ENCODE results near the gene B9D1. TPM values are rescaled to one million over a fixed set of nuclear protein-coding genes. Genes with fewer than 3 reads are reported as not detected.

The B9D1 gene
- total RNA-seq, 1 donor from 2014 or later, result 7.8 TPM

DNA sequence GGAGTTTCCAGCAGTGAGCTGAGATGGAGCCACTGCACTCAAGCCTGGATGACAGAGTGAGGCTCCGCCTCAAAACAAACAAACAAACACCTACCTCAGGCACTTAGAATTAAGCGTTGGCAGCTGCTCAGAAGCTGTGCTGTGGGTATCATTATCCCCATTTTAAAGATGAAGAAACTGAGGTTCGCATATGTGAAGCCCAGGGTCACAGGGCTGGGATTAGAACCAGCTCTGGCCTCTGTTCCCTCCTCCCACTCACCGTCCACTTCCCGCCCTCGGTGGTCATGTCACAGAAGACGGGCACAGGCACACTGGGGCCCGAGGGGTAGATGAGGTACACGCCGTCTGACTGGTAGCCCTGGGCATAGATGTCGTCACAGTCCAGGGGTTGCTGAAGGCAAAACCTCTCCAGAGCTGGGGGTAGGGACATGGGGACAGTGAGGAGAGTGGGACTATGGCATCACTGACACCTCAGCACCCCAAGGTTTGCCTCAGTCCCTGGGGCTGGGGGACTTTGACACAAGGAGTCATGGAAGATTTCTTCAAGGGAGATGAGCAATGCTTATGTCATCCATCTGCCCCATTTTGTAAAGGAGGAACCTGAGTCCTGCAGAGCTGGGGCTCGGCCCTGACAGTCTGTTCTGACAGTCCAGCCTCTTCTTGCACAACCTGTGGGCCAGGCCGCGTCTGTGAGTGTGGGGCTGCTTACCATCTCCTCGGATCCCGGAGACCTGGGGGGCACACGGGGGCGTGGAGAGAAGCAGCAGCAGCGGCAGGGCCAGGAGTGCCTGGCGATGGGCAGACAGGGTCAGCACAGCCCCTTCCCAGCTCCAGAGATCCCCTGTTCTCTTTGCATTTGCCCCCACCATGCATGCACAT lies 23.8 kb upstream of the B9D1 start:
- H3K9me3 Mint-ChIP-seq (ENCODE audit: unreplicated experiment), result peaks cover 14% of the 10 kb centered on the region
- TF ChIP-seq, protein P1, sequence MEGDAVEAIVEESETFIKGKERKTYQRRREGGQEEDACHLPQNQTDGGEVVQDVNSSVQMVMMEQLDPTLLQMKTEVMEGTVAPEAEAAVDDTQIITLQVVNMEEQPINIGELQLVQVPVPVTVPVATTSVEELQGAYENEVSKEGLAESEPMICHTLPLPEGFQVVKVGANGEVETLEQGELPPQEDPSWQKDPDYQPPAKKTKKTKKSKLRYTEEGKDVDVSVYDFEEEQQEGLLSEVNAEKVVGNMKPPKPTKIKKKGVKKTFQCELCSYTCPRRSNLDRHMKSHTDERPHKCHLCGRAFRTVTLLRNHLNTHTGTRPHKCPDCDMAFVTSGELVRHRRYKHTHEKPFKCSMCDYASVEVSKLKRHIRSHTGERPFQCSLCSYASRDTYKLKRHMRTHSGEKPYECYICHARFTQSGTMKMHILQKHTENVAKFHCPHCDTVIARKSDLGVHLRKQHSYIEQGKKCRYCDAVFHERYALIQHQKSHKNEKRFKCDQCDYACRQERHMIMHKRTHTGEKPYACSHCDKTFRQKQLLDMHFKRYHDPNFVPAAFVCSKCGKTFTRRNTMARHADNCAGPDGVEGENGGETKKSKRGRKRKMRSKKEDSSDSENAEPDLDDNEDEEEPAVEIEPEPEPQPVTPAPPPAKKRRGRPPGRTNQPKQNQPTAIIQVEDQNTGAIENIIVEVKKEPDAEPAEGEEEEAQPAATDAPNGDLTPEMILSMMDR (IDR thresholded peaks at IDR 0.05; ENCODE audit: partially characterized antibody, unreplicated experiment), result no peak
- DNase-seq, result peak; percentile 44
- H3K4me3 Mint-ChIP-seq (ENCODE audit: unreplicated experiment), result peak overlapping the region; percentile 73
- H3K27me3 Mint-ChIP-seq (ENCODE audit: unreplicated experiment), result peaks cover 12% of the 10 kb centered on the region
- peaks cover 24% of the 10 kb centered on the region for H3K4me1 Mint-ChIP-seq (ENCODE audit: low read depth, unreplicated experiment)
- H3K27ac Mint-ChIP-seq (ENCODE audit: unreplicated experiment), result peak overlapping the region; percentile 88
- H3K36me3 Mint-ChIP-seq (ENCODE audit: unreplicated experiment), result no peaks in the 10 kb centered on the region

- TF ChIP-seq, protein P1 (IDR thresholded peaks at IDR 0.05; ENCODE audit: partially characterized antibody, unreplicated experiment), result no peak
- H3K36me3 Mint-ChIP-seq (ENCODE audit: unreplicated experiment), result no peaks in the 10 kb centered on the region
- H3K27ac Mint-ChIP-seq (ENCODE audit: unreplicated experiment), result peak overlapping the region; percentile 73
- H3K27me3 Mint-ChIP-seq (ENCODE audit: unreplicated experiment), result peaks cover 15% of the 10 kb centered on the region
- peaks cover 23% of the 10 kb centered on the region for H3K4me1 Mint-ChIP-seq (ENCODE audit: low read depth, unreplicated experiment)
- H3K9me3 Mint-ChIP-seq (ENCODE audit: unreplicated experiment), result peaks cover 14% of the 10 kb centered on the region
- H3K4me3 Mint-ChIP-seq (ENCODE audit: unreplicated experiment), result peak overlapping the region; percentile 73
- DNase-seq, result no peak
These were observed 23.0 kb upstream of the B9D1 start for GRCh38 chr17:19385521-19385983.

- Mint-ChIP-seq H3K9me3 (ENCODE audit: unreplicated experiment) (peaks cover 16% of the 10 kb centered on the region), H3K4me3 (ENCODE audit: unreplicated experiment) (no peak overlapping the region), H3K4me1 (ENCODE audit: low read depth, unreplicated experiment) (peaks cover 24% of the 10 kb centered on the region), H3K36me3 (ENCODE audit: unreplicated experiment) (no peaks in the 10 kb centered on the region), H3K27ac (ENCODE audit: unreplicated experiment) (peak overlapping the region; percentile 88), H3K27me3 (ENCODE audit: unreplicated experiment) (peaks cover 16% of the 10 kb centered on the region)
- TF ChIP-seq, protein P1 (IDR thresholded peaks at IDR 0.05; ENCODE audit: partially characterized antibody, unreplicated experiment), result no peak
- no peak for DNase-seq
These were observed 22.3 kb upstream of the B9D1 start for GRCh38 chr17:19384723-19385391.

- Mint-ChIP-seq H3K27me3 (ENCODE audit: unreplicated experiment) (peaks cover 24% of the 10 kb centered on the region), H3K4me1 (ENCODE audit: low read depth, unreplicated experiment) (peaks cover 31% of the 10 kb centered on the region), H3K27ac (ENCODE audit: unreplicated experiment) (peak overlapping the region; percentile 88), H3K36me3 (ENCODE audit: unreplicated experiment) (no peaks in the 10 kb centered on the region), H3K4me3 (ENCODE audit: unreplicated experiment) (peak overlapping the region; percentile 57), H3K9me3 (ENCODE audit: unreplicated experiment) (peaks cover 18% of the 10 kb centered on the region)
- TF ChIP-seq, protein P1 (IDR thresholded peaks at IDR 0.05; ENCODE audit: partially characterized antibody, unreplicated experiment), result no peak
- no peak for DNase-seq
These were observed 21.4 kb upstream of the B9D1 start for GRCh38 chr17:19383681-19384470.

Data from glutamatergic neuron (in vitro differentiated cells).